Mesenchymal stem cell (in vitro differentiated cells and primary cell): Measurements from ENCODE around the gene RREB1.

Experiments
- DNase-seq: peaks from one replicate; pipeline ENCODE4 v3.0.0-alpha.2; 2013
- H2AFZ ChIP-seq: one replicate; pipeline ENCODE4 v1.6.1; 2013; ENCODE audit warnings: low read depth, mild to moderate bottlenecking, control low read depth, inconsistent platforms, low read length, moderate library complexity
- H2AK5ac ChIP-seq: 2 replicates; pipeline ENCODE4 v1.6.1; 2013; ENCODE audit warnings: low read length, moderate library complexity, mild to moderate bottlenecking, inconsistent platforms; ENCODE audit not compliant: severe bottlenecking
- H2BK120ac ChIP-seq: one replicate; pipeline ENCODE4 v1.6.1; 2013; ENCODE audit warnings: low read depth, mild to moderate bottlenecking, inconsistent platforms, low read length, moderate library complexity
- H2BK12ac ChIP-seq, 2 experiments: one replicate each; pipeline ENCODE4 v1.6.1; 2013; ENCODE audit warnings: inconsistent platforms in 2 of 2, low read length in 2 of 2, mild to moderate bottlenecking in 2 of 2, moderate library complexity in 2 of 2, control low read depth in 1 of 2
- H2BK15ac ChIP-seq: one replicate; pipeline ENCODE4 v1.6.1; 2013; ENCODE audit warnings: mild to moderate bottlenecking, low read depth, inconsistent platforms; ENCODE audit not compliant: poor library complexity, severe bottlenecking
- H2BK5ac ChIP-seq: 2 replicates; pipeline ENCODE4 v1.6.1; 2013; ENCODE audit warnings: low read depth, mild to moderate bottlenecking, low read length, control low read depth, inconsistent platforms; ENCODE audit not compliant: poor library complexity, severe bottlenecking
- H3K14ac ChIP-seq, 2 experiments: one replicate each; pipeline ENCODE4 v1.6.1; 2013; ENCODE audit warnings: inconsistent platforms in 2 of 2, low read length in 2 of 2, control low read depth in 1 of 2, mild to moderate bottlenecking in 1 of 2, moderate library complexity in 1 of 2
- H3K18ac ChIP-seq, 2 experiments: one replicate each; pipeline ENCODE4 v1.6.1; 2013; ENCODE audit warnings: inconsistent platforms in 2 of 2, low read length in 2 of 2, control low read depth in 1 of 2, low read depth in 1 of 2, mild to moderate bottlenecking in 1 of 2
- H3K23ac ChIP-seq, 2 experiments: one replicate each; pipeline ENCODE4 v1.6.1; 2013; ENCODE audit warnings: inconsistent platforms in 2 of 2, low read length in 2 of 2, mild to moderate bottlenecking in 2 of 2, moderate library complexity in 2 of 2, control low read depth in 1 of 2
- H3K27ac ChIP-seq: 2 replicates; pipeline ENCODE4 v1.5.1; 2013; ENCODE audit warnings: mild to moderate bottlenecking, moderate library complexity, low read length, control low read depth, inconsistent platforms; ENCODE audit not compliant: poor library complexity, severe bottlenecking
- H3K27me3 ChIP-seq, 2 experiments: 2 replicates each; pipeline versions ENCODE4 v1.6.1 to v1.7.0; 2013; ENCODE audit warnings: low read length in 2 of 2, mild to moderate bottlenecking in 2 of 2, moderate library complexity in 2 of 2, control low read depth in 1 of 2, inconsistent platforms in 1 of 2; ENCODE audit not compliant: control insufficient read depth in 1 of 2, insufficient read depth in 1 of 2
- H3K36me3 ChIP-seq, 2 experiments: 2 replicates each; pipeline versions ENCODE4 v1.6.1 to v1.7.0; 2013; ENCODE audit warnings: low read length in 2 of 2, control low read depth in 1 of 2, inconsistent platforms in 1 of 2, low read depth in 1 of 2, mild to moderate bottlenecking in 1 of 2; ENCODE audit not compliant: insufficient read depth in 2 of 2, control insufficient read depth in 1 of 2
- H3K4ac ChIP-seq, 2 experiments: one replicate each; pipeline ENCODE4 v1.6.1; 2013; ENCODE audit warnings: inconsistent platforms in 2 of 2, low read length in 2 of 2, mild to moderate bottlenecking in 2 of 2, moderate library complexity in 2 of 2, control low read depth in 1 of 2, low read depth in 1 of 2
- H3K4me1 ChIP-seq: 2 replicates; pipeline ENCODE4 v1.6.1; 2013; ENCODE audit warnings: low read depth, low read length, control low read depth; ENCODE audit not compliant: control insufficient read depth, insufficient read depth
- H3K4me2 ChIP-seq: 2 replicates; pipeline ENCODE4 v1.6.1; 2013; ENCODE audit warnings: low read length, mild to moderate bottlenecking, inconsistent platforms; ENCODE audit not compliant: poor library complexity, severe bottlenecking
- H3K4me3 ChIP-seq, 2 experiments: 2 replicates each; pipeline versions ENCODE4 v1.5.1 to v1.7.0; 2013; ENCODE audit warnings: low read length in 2 of 2, mild to moderate bottlenecking in 2 of 2, control low read depth in 1 of 2, low read depth in 1 of 2; ENCODE audit not compliant: insufficient read depth in 1 of 2
- H3K79me1 ChIP-seq: replicated peaks from 2 replicates; pipeline ENCODE4 v1.6.1; 2013; ENCODE audit warnings: mild to moderate bottlenecking, control low read depth, low read length, inconsistent platforms; ENCODE audit not compliant: poor library complexity, severe bottlenecking
- H3K9ac ChIP-seq: 2 replicates; pipeline ENCODE4 v1.7.0; 2013; ENCODE audit warnings: mild to moderate bottlenecking, low read length, moderate library complexity
- H3K9me3 ChIP-seq: 2 replicates; pipeline ENCODE4 v1.7.0; 2013; ENCODE audit warnings: mild to moderate bottlenecking, low read length; ENCODE audit not compliant: control insufficient read depth
- H4K8ac ChIP-seq: one replicate; pipeline ENCODE4 v1.6.1; 2013; ENCODE audit warnings: inconsistent platforms, mild to moderate bottlenecking, low read length, moderate library complexity
- H4K91ac ChIP-seq: one replicate; pipeline ENCODE4 v1.6.1; 2013; ENCODE audit warnings: mild to moderate bottlenecking, low read length, inconsistent platforms
- WGBS: methylation state at CpG from one replicate; pipeline ENCODE4 v1.1.7; 2013; ENCODE audit warnings: mixed read lengths; 5-methylcytosine and 5-hydroxymethylcytosine counted together

RREB1 gene

DNA sequence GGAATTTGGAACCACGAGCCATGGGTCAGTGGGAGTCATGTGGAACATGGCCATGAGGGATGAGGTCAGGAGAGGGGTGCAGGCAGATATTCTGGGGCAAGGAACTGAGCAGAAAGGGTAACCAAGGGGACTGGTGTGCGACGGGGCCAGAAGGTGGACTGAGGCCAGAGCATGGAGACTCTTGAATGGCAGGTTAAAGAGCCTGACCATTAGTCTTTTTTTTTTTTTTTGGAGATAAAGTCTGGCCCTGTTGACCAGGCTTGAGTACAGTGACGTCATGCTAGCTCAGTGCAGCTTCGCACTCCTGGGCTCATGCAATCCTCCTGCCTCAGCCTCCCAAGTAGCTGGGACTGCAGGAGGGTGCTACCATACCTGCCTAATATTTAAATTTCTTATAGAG, 64.0 kb downstream of the RREB1 start:
- no peaks in the 10 kb centered on the region for H3K27me3 ChIP-seq
- H4K91ac ChIP-seq, result no peak overlapping the region
- no peak overlapping the region for H2BK12ac ChIP-seq
- no peak overlapping the region for H3K14ac ChIP-seq
- no peak overlapping the region for H2BK120ac ChIP-seq
- H3K4ac ChIP-seq, result no peak overlapping the region
- no peak overlapping the region for H2BK5ac ChIP-seq
- peaks cover 18% of the 10 kb centered on the region for H3K4me1 ChIP-seq
- H2BK15ac ChIP-seq, result no peak overlapping the region
- H3K9ac ChIP-seq, result no peak overlapping the region
- H3K9me3 ChIP-seq, result no peaks in the 10 kb centered on the region
- H3K23ac ChIP-seq, result no peak overlapping the region
- peaks cover 0 to 6% of the 10 kb centered on the region in 2 experiments for H3K36me3 ChIP-seq
- no peak overlapping the region for H3K4me2 ChIP-seq
- over 99% methylated on average over 5 of the region's 5 CpGs for WGBS
- no peak for DNase-seq
- H3K79me1 ChIP-seq, result peaks cover 39% of the 10 kb centered on the region
- no peak overlapping the region for H3K4me3 ChIP-seq
- H3K27ac ChIP-seq, result no peak overlapping the region
- no peak overlapping the region for H2AFZ ChIP-seq
- no peak overlapping the region for H3K18ac ChIP-seq
- H2AK5ac ChIP-seq, result no peak overlapping the region
- H4K8ac ChIP-seq, result no peak overlapping the region

DNA sequence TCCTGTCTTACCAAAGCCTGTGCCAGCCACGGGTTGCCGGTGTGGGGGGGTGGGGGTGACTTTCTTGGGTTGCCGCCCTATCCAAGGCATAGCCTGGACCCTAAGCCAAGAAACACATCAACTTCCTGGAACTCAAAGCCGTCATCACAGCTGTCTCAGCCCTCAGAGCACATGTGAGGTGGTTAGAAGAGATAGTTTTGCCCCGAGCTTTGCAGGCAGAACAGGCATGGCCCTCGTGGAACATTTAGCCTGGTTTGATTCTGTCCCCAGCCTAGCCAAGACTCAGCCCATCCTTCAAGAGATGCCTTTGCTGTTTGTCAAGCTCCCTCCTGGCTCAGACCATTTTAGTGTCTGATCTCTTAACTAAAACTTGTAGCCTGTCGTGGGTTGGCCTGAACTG, 64.9 kb downstream of the RREB1 start:
- no peak overlapping the region for H3K27ac ChIP-seq
- no peak overlapping the region for H2AFZ ChIP-seq
- no peak overlapping the region for H3K23ac ChIP-seq
- H3K36me3 ChIP-seq, result peaks cover 6% of the 10 kb centered on the region in 2 experiments
- no peak overlapping the region for H2BK120ac ChIP-seq
- DNase-seq, result no peak
- 96% methylated on average over 6 of the region's 7 CpGs for WGBS
- peak overlapping the region in 1 of 2 experiments; percentile 23 for H3K14ac ChIP-seq
- H2BK5ac ChIP-seq, result no peak overlapping the region
- H3K4me1 ChIP-seq, result peaks cover 18% of the 10 kb centered on the region
- no peak overlapping the region for H2BK12ac ChIP-seq
- H3K9ac ChIP-seq, result peak overlapping the region; percentile 7
- H3K4me2 ChIP-seq, result no peak overlapping the region
- peaks cover 35% of the 10 kb centered on the region for H3K79me1 ChIP-seq
- H3K9me3 ChIP-seq, result no peaks in the 10 kb centered on the region
- no peak overlapping the region for H3K4me3 ChIP-seq
- no peak overlapping the region for H2BK15ac ChIP-seq
- no peak overlapping the region for H2AK5ac ChIP-seq
- H3K18ac ChIP-seq, result peak overlapping the region in 1 of 2 experiments; percentile 40
- H4K91ac ChIP-seq, result no peak overlapping the region
- H4K8ac ChIP-seq, result no peak overlapping the region
- H3K4ac ChIP-seq, result no peak overlapping the region
- no peaks in the 10 kb centered on the region for H3K27me3 ChIP-seq

DNA sequence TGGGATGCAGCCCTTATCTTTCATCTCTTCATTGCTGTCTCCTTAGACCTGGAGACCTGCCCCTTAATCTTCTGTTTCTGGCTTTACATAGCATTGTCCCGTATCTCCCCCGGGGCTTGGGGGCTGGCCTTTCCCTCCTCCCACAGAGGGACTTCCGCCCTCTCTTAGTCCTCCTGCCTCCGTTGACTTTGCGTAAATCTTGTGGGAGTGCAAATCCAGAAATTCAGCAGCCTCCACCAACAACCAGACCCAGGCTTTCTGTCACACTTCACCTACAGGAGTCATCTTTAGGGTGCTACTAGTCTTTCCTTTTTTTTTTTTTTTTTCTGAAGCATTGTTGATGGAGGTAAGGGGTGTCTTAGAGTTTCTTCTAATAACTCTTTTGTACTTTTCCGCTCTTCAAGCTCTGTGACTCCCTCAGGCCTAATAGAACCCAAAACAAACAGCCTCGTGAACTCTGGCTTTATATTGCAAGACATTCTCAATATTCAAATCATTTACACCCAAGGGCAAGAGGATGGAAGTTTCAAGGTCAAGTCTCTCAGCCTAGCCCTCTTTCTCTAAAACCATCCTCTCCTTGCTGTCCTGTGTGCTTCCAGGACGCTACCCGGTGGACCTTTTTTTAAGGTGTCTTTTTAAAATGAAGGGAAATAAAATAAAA, 66.2 kb downstream of the RREB1 start:
- no peak overlapping the region for H3K4me3 ChIP-seq
- H3K27ac ChIP-seq, result no peak overlapping the region
- H3K4me1 ChIP-seq, result peaks cover 15% of the 10 kb centered on the region
- H3K14ac ChIP-seq, result no peak overlapping the region
- WGBS, result 49% methylated on average over 9 of the region's 9 CpGs
- no peak overlapping the region for H2BK5ac ChIP-seq
- peaks cover 35% of the 10 kb centered on the region for H3K79me1 ChIP-seq
- H4K8ac ChIP-seq, result no peak overlapping the region
- no peak overlapping the region for H3K23ac ChIP-seq
- H2AK5ac ChIP-seq, result no peak overlapping the region
- H2BK120ac ChIP-seq, result no peak overlapping the region
- no peak overlapping the region for H3K4ac ChIP-seq
- no peak for DNase-seq
- no peak overlapping the region for H3K4me2 ChIP-seq
- no peaks in the 10 kb centered on the region for H3K27me3 ChIP-seq
- H4K91ac ChIP-seq, result no peak overlapping the region
- H3K18ac ChIP-seq, result peak overlapping the region in 1 of 2 experiments; percentile 56
- H2AFZ ChIP-seq, result no peak overlapping the region
- H3K36me3 ChIP-seq, result peaks cover 6 to 16% of the 10 kb centered on the region in 2 experiments
- no peak overlapping the region for H2BK12ac ChIP-seq
- no peak overlapping the region for H3K9ac ChIP-seq
- no peaks in the 10 kb centered on the region for H3K9me3 ChIP-seq
- no peak overlapping the region for H2BK15ac ChIP-seq

- 78% methylated on average over 4 of the region's 5 CpGs for WGBS
- Histone ChIP-seq H2BK15ac (no peak overlapping the region), H3K9ac (no peak overlapping the region), H3K27me3 (no peaks in the 10 kb centered on the region), H4K91ac (no peak overlapping the region), H3K23ac (no peak overlapping the region), H2BK12ac (no peak overlapping the region), H3K4ac (peak overlapping the region in 1 of 2 experiments; percentile 30), H3K36me3 (peaks cover 6 to 31% of the 10 kb centered on the region in 2 experiments), H3K79me1 (peaks cover 34% of the 10 kb centered on the region), H2BK5ac (no peak overlapping the region), H3K27ac (no peak overlapping the region), H2BK120ac (no peak overlapping the region), H3K9me3 (no peaks in the 10 kb centered on the region), H2AK5ac (no peak overlapping the region), H3K18ac (no peak overlapping the region), H3K4me1 (peaks cover 12% of the 10 kb centered on the region), H3K14ac (no peak overlapping the region), H3K4me2 (no peak overlapping the region), H4K8ac (no peak overlapping the region), H3K4me3 (no peak overlapping the region), H2AFZ (no peak overlapping the region)
- no peak for DNase-seq
These were observed 67.7 kb downstream of the RREB1 start for GRCh38 chr6:7175462-7175861.
